HL-60 (cell line): Measurements from ENCODE around the gene PPM1M.

Experiments
- DNase-seq, 2 experiments: peaks; one replicate each; pipeline ENCODE4 v3.0.0-alpha.2; 2010 to 2020; ENCODE audit warnings: low read depth in 1 of 2, low spot score in 1 of 2
- H3K27ac ChIP-seq: fragments of 250-450 bp; sonication (Bioruptor Pico); replicated peaks from 2 replicates; pipeline ENCODE4 v1.5.1; 2020; ENCODE audit warnings: mild to moderate bottlenecking, moderate library complexity
- H3K27me3 ChIP-seq: fragments of 250-450 bp; sonication (Bioruptor Pico); 2 replicates; pipeline ENCODE4 v1.5.1; 2021; ENCODE audit warnings: mild to moderate bottlenecking, moderate library complexity; ENCODE audit not compliant: insufficient read depth, poor library complexity, severe bottlenecking
- H3K4me3 ChIP-seq: replicated peaks from 2 replicates; pipeline ENCODE4 v1.5.1; 2011; ENCODE audit warnings: mild to moderate bottlenecking, control low read depth, low read length; ENCODE audit not compliant: insufficient read depth
- GABPA ChIP-seq: IDR thresholded peaks from 2 replicates; pipeline ENCODE4 v1.6.1; 2012; ENCODE audit warnings: low read depth
- POLR2AphosphoS5 ChIP-seq: IDR thresholded peaks from 2 replicates; pipeline ENCODE4 v1.6.1; 2012; ENCODE audit warnings: low read depth
- SPI1 ChIP-seq: IDR thresholded peaks from 2 replicates; pipeline ENCODE4 v1.6.1; 2012; ENCODE audit warnings: low read depth, mild to moderate bottlenecking, borderline replicate concordance
- TF ChIP-seq, protein P1 (sequence below): IDR thresholded peaks from 2 replicates; pipeline ENCODE4 v1.6.1; 2012; ENCODE audit warnings: low read depth; ENCODE audit not compliant: insufficient replicate concordance
- TF ChIP-seq, protein P2 (sequence below): IDR thresholded peaks from one replicate; pipeline ENCODE4 v1.5.1; 2011; ENCODE audit warnings: low read length, control low read depth, inconsistent platforms; ENCODE audit not compliant: insufficient read depth

The PPM1M gene

DNA sequence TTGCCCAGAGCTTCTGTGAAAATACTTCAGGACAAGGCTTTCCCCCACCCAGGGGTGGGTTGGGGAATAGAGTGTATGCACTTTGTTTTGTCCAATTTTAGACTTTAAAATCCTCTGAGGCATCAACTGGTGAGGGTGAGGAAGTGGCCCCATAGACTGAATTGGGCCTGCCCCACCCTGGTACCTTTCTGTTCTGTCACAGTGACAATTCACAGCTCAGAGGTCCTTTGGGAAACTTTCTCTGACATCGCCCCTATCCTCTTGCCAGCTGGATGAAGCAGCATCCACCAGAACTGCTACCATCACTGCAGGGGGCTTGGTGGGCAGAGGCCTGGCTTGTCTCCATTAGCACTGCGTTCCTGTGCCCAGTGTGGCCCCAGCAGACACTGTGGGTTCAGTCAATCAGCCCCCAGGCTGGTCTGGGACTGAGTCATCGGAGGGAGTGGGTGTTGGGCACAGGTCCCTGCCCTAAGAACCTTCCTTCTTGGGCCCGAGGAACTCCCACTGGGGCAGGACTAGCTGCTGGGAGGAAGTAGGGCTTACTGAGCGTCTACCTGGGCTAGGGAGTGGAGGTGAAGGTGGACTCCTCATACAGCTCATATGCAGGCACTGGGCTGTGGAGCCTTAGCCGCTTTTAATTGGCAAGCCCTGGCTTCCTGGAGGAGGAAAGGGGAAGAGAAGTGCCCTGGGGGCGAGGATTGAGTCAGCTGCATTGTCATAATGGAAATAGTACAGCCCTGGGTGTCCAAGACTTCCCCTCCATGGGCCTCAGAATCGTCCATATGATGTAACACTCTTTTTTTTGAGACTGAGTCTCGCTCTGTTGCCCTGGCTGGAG, 1.5 kb upstream of the PPM1M start:
- DNase-seq, result peak; percentile 86 to 92
- no peak; the same call in none of the 2 replicates for TF ChIP-seq POLR2AphosphoS5
- peak; percentile 94 for TF ChIP-seq SPI1
- TF ChIP-seq, protein P1, sequence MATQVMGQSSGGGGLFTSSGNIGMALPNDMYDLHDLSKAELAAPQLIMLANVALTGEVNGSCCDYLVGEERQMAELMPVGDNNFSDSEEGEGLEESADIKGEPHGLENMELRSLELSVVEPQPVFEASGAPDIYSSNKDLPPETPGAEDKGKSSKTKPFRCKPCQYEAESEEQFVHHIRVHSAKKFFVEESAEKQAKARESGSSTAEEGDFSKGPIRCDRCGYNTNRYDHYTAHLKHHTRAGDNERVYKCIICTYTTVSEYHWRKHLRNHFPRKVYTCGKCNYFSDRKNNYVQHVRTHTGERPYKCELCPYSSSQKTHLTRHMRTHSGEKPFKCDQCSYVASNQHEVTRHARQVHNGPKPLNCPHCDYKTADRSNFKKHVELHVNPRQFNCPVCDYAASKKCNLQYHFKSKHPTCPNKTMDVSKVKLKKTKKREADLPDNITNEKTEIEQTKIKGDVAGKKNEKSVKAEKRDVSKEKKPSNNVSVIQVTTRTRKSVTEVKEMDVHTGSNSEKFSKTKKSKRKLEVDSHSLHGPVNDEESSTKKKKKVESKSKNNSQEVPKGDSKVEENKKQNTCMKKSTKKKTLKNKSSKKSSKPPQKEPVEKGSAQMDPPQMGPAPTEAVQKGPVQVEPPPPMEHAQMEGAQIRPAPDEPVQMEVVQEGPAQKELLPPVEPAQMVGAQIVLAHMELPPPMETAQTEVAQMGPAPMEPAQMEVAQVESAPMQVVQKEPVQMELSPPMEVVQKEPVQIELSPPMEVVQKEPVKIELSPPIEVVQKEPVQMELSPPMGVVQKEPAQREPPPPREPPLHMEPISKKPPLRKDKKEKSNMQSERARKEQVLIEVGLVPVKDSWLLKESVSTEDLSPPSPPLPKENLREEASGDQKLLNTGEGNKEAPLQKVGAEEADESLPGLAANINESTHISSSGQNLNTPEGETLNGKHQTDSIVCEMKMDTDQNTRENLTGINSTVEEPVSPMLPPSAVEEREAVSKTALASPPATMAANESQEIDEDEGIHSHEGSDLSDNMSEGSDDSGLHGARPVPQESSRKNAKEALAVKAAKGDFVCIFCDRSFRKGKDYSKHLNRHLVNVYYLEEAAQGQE, result no peak
- TF ChIP-seq, protein P2, sequence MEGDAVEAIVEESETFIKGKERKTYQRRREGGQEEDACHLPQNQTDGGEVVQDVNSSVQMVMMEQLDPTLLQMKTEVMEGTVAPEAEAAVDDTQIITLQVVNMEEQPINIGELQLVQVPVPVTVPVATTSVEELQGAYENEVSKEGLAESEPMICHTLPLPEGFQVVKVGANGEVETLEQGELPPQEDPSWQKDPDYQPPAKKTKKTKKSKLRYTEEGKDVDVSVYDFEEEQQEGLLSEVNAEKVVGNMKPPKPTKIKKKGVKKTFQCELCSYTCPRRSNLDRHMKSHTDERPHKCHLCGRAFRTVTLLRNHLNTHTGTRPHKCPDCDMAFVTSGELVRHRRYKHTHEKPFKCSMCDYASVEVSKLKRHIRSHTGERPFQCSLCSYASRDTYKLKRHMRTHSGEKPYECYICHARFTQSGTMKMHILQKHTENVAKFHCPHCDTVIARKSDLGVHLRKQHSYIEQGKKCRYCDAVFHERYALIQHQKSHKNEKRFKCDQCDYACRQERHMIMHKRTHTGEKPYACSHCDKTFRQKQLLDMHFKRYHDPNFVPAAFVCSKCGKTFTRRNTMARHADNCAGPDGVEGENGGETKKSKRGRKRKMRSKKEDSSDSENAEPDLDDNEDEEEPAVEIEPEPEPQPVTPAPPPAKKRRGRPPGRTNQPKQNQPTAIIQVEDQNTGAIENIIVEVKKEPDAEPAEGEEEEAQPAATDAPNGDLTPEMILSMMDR, result no peak
- TF ChIP-seq GABPA, result no peak
- Histone ChIP-seq H3K27me3 (no peaks in the 10 kb centered on the region), H3K4me3 (no peak overlapping the region), H3K27ac (peak overlapping the region; percentile 69)

- no peak for DNase-seq
- TF ChIP-seq GABPA (no peak), POLR2AphosphoS5 (no peak), SPI1 (no peak)
- TF ChIP-seq, protein P2, result no peak
- TF ChIP-seq, protein P1, result no peak
- no peaks in the 10 kb centered on the region for H3K27me3 ChIP-seq
- H3K4me3 ChIP-seq, result no peak overlapping the region
- H3K27ac ChIP-seq, result no peak overlapping the region; the same call in 1 of the 2 replicates
Observed at GRCh38 chr3:52246264-52246620, 683 bp downstream of the PPM1M start.

DNA sequence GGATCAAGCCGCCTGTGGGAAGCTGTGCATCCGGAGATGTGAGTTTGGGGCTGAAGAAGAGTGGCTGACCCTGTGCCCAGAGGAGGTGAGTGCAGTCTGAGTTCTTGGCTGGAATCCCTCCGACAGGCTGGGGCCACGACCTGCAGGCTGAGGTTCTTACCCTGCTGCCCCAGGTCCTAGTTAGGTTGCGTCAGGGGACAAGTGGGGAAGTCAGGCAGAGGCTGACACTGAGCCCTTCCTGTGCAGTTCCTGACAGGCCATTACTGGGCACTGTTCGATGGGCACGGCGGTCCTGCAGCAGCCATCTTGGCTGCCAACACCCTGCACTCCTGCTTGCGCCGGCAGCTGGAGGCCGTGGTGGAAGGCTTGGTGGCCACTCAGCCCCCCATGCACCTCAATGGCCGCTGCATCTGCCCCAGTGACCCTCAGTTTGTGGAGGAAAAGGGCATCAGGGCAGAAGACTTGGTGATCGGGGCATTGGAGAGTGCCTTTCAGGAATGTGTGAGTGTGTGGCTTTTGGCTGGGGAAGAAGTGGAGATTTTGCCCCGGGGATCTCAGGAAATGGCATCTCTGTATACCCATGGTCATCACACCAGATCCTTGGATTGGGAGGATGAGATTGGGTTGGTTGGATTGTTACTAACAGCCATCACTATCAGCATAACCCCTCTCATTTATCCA, 1.3 kb downstream of the PPM1M start:
- TF ChIP-seq, protein P1, result no peak
- TF ChIP-seq POLR2AphosphoS5 (no peak), SPI1 (peak; percentile 59; the same call in 1 of the 2 replicates), GABPA (no peak)
- TF ChIP-seq, protein P2, result no peak
- DNase-seq, result peak in 1 of 2 experiments; percentile 66
- Histone ChIP-seq H3K27ac (no peak overlapping the region), H3K4me3 (no peak overlapping the region), H3K27me3 (no peaks in the 10 kb centered on the region)
